Calu3 (cell line): ENCODE measurements around the gene RPN2. TPM values are rescaled to one million over a fixed set of nuclear protein-coding genes. Genes with fewer than 3 reads are reported as not detected.
A peak's percentile ranks its signal among the peaks of the same experiment; 100 is the strongest.

ENCODE experiments used
- BruUV-seq: library from RNA; stranded (reverse); fragments of 400-500 nt; replicated peaks from 2 replicates; lab custom pipeline; 2021; lab: Mats Ljungman, UMichigan
- CTCF ChIA-PET: fragments of 300-600 bp; sonication (Branson Sonifier 250); formaldehyde crosslinking; loops from one replicate; lab custom pipeline; 2022; ENCODE audit warnings: antibody characterized with exemption; lab: Charles Lee
- DNase-seq: peaks from one replicate; pipeline ENCODE4 v3.0.0; 2022
- H3K27ac Mint-ChIP-seq: one replicate; pipeline ENCODE4 v1.8.0; 2022; ENCODE audit warnings: mixed read lengths; ENCODE audit not compliant: unreplicated experiment
- H3K27me3 Mint-ChIP-seq: one replicate; pipeline ENCODE4 v1.8.0; 2022; ENCODE audit warnings: mixed read lengths; ENCODE audit not compliant: unreplicated experiment
- H3K36me3 Mint-ChIP-seq: one replicate; pipeline ENCODE4 v1.8.0; 2022; ENCODE audit warnings: mild to moderate bottlenecking, moderate library complexity, mixed read lengths; ENCODE audit not compliant: insufficient read depth, unreplicated experiment
- H3K4me1 Mint-ChIP-seq: one replicate; pipeline ENCODE4 v1.8.0; 2022; ENCODE audit warnings: mild to moderate bottlenecking, low read depth, mixed read lengths; ENCODE audit not compliant: unreplicated experiment
- H3K4me3 Mint-ChIP-seq: one replicate; pipeline ENCODE4 v1.8.0; 2022; ENCODE audit warnings: mild to moderate bottlenecking, low read depth, moderate library complexity, mixed read lengths; ENCODE audit not compliant: unreplicated experiment
- H3K9me3 Mint-ChIP-seq: one replicate; pipeline ENCODE4 v1.8.0; 2022; ENCODE audit warnings: low read depth, mixed read lengths; ENCODE audit not compliant: unreplicated experiment
- intact Hi-C: fragments of 100-400 bp; cut with micrococcal nuclease; formaldehyde crosslinking; loops from one replicate; pipeline ENCODE4 v1.10.0; 2022; ENCODE audit not compliant: unreplicated experiment
- total RNA-seq: library from RNA; stranded (reverse); gene quantifications from 2 replicates; pipeline ENCODE4 v1.2.3, GENCODE V29; 2022
- TF ChIP-seq, protein P1 (sequence below): fragments of 200-600 bp; IDR thresholded peaks from one replicate; pipeline ENCODE4 v1.8.0; 2022; ENCODE audit warnings: antibody characterized with exemption; ENCODE audit not compliant: unreplicated experiment

RPN2 gene
- total RNA-seq, 1 experiment from 2014 or later, result 522 TPM

DNA sequence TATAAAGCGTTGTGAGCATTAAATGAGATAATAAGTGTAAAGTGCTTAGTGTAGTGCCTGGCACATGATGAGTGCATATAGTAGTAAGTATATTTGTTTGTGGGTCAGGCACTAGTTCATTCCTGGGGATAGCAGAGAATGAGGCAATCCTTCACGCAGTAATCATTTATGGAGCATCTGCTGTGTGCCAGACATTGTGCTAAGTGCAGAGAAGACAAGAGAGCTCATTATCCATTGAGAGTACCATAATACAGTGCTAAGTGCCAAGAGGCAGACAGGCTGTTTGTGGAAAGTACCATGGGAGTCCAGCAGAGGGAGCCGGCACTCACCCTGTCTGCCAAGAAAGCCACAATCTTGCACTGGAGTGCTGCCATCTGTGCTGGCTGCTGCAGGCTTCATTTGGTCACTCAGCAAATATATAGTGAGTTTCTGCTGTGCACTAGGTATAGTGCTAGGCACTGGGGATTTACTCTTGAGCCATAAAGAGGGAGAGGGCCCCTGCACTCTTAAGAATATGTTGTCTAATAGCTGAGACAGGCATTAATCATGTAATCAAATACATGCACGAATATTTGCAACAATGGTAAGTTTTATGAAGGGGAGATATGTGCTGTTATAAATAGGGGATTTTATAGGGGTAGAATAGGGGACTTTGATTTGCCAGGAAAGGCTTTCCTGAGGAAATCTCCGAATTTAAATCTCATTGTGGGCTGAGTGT lies 13.2 kb downstream of the RPN2 start:
- Mint-ChIP-seq H3K27me3 (no peaks in the 10 kb centered on the region), H3K4me3 (no peak overlapping the region), H3K4me1 (peaks cover 49% of the 10 kb centered on the region), H3K27ac (peak overlapping the region; percentile 11), H3K36me3 (peaks cover 53% of the 10 kb centered on the region), H3K9me3 (no peaks in the 10 kb centered on the region)
- BruUV-seq, result no TSS peak
- TF ChIP-seq, protein P1, sequence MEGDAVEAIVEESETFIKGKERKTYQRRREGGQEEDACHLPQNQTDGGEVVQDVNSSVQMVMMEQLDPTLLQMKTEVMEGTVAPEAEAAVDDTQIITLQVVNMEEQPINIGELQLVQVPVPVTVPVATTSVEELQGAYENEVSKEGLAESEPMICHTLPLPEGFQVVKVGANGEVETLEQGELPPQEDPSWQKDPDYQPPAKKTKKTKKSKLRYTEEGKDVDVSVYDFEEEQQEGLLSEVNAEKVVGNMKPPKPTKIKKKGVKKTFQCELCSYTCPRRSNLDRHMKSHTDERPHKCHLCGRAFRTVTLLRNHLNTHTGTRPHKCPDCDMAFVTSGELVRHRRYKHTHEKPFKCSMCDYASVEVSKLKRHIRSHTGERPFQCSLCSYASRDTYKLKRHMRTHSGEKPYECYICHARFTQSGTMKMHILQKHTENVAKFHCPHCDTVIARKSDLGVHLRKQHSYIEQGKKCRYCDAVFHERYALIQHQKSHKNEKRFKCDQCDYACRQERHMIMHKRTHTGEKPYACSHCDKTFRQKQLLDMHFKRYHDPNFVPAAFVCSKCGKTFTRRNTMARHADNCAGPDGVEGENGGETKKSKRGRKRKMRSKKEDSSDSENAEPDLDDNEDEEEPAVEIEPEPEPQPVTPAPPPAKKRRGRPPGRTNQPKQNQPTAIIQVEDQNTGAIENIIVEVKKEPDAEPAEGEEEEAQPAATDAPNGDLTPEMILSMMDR, result peak; percentile 99
- intact Hi-C loops, result no loop called here
- CTCF ChIA-PET, result interaction anchor here (0.5 to 2.8 kb wide), 10 partner anchors 8 to 590 kb away, joined by 3 to 19 read pairs (median 4); partner anchors contain the start of genes MROH8 and RPN2
- DNase-seq, result peak; percentile 90

DNA sequence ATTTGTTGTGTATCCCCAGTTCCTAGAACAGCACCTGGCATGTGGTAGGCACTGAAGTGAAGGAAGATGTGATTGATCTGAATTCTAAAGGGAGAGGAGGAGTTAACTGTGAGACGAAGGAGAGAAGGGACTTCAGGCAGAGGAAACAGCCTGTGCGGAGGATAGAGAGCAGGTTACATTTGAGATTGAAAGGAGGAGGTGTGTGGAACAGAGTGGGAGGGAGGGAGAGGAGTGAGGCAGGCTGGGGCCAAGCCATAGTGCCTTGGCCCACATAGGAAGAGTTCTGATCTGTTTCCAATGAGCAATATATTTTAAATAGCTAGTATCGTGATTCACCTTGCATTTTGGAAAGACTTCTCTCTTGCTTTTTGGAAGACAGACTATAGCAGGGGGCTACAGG lies 14.1 kb downstream of the RPN2 start:
- Mint-ChIP-seq H3K4me3 (no peak overlapping the region), H3K27ac (no peak overlapping the region), H3K4me1 (peaks cover 49% of the 10 kb centered on the region), H3K27me3 (no peaks in the 10 kb centered on the region), H3K9me3 (no peaks in the 10 kb centered on the region), H3K36me3 (peaks cover 46% of the 10 kb centered on the region)
- CTCF ChIA-PET, result no interaction called here
- intact Hi-C loops, result no loop called here
- no TSS peak for BruUV-seq
- DNase-seq, result no peak
- TF ChIP-seq, protein P1, result no peak

DNA sequence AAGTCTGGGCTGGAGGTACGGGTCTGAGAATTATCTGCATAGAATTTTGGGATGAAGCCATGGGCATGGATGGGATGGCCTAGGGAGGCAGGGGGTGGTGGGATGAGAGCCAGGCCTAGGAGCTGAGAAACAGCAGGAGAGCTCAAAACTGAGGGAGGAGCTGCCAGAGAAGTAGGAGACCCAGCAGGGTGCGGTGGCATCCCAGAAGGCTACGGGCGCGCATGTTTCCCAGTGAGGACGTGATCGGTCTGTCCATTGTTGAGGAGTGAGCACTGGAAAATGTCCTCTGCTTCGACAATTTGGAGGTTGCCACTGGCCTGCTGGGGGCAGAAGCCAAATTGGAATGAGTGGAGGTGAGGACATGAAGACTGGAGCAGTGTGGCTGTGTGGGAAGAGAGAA lies 14.7 kb downstream of the RPN2 start:
- TF ChIP-seq, protein P1, result no peak
- Mint-ChIP-seq H3K27ac (no peak overlapping the region), H3K4me1 (peaks cover 49% of the 10 kb centered on the region), H3K9me3 (no peaks in the 10 kb centered on the region), H3K27me3 (no peaks in the 10 kb centered on the region), H3K36me3 (peaks cover 45% of the 10 kb centered on the region), H3K4me3 (no peak overlapping the region)
- DNase-seq, result no peak
- intact Hi-C loops, result no loop called here
- CTCF ChIA-PET, result no interaction called here
- BruUV-seq, result no TSS peak

DNA sequence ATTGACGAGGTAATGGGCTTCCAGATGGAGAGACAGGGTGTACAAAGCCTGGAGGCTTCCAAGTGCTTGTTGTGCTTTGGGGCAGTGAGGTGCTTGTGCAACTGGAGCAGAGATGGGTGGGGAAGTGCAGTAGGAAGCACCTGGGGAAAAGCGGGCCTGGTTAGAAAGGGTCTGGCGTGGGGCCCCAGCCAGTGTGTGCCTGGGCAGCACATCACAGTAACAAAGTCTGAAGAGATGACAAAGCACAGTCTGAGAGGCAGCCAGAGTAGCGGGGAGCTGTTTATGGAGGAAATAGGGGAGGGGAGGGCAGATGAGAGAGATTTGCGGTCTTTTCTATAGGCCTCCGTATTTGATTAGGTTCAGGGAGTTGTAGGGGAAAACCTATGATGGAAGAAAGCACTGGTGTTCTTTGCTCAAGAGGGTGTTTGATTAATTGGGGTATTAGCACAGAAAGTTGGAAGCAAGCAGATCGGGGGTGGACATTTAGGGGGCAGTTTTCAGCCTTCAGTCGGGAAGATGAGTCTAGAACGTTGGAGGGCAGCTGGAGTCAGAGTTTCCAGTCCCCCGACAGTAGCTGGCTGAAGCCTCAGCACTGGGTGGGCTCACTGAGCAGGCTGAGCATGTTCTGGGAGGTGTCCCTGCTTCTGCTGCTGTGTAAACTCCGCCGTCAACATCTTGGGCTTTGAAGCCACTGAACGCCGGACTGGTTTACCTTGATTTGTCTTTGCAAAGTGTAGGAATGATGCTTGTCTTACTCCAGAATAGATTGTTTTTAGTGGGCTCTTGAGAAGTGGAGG lies 15.7 kb downstream of the RPN2 start:
- intact Hi-C loops, result no loop called here
- Mint-ChIP-seq H3K9me3 (no peaks in the 10 kb centered on the region), H3K36me3 (peaks cover 46% of the 10 kb centered on the region), H3K4me3 (no peak overlapping the region), H3K4me1 (peaks cover 44% of the 10 kb centered on the region), H3K27me3 (no peaks in the 10 kb centered on the region), H3K27ac (no peak overlapping the region)
- CTCF ChIA-PET, result interaction anchor here (0.5 to 1.8 kb wide), 12 partner anchors 11 to 1240 kb away, joined by 3 to 10 read pairs (median 4); partner anchors contain the start of genes MROH8, RPN2 and SCAND1
- BruUV-seq, result no TSS peak
- TF ChIP-seq, protein P1, result no peak
- DNase-seq, result no peak
